HG03442 (cell line): ENCODE data around the gene CEP152.

Experiments
- ATAC-seq: cut with Tn5 transposase; IDR thresholded peaks from one replicate; pipeline ENCODE4 v1.9.1; 2021; ENCODE audit warnings: mild to moderate bottlenecking, moderate library complexity; ENCODE audit not compliant: unreplicated experiment

CEP152 gene

DNA sequence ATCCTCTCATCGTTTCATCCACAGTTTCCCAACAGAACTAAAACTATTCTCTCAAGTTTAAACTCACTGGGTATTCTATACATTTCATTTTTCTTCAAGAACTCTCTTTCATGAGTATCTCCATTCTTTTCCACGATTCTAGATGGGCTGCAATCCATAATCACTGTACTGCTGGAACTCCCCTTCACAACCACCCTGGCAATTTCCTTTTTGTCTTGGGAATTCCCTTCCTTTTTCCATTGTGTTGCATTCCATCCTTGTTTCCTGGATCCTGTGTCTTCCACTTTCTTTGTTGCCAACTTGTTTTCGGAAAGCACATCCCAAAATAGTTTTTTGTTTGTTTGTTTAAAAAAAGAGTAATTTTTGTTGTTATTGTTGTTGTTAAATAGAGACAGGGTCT, 98.3 kb downstream of the CEP152 start:
- ATAC-seq, result no peak

DNA sequence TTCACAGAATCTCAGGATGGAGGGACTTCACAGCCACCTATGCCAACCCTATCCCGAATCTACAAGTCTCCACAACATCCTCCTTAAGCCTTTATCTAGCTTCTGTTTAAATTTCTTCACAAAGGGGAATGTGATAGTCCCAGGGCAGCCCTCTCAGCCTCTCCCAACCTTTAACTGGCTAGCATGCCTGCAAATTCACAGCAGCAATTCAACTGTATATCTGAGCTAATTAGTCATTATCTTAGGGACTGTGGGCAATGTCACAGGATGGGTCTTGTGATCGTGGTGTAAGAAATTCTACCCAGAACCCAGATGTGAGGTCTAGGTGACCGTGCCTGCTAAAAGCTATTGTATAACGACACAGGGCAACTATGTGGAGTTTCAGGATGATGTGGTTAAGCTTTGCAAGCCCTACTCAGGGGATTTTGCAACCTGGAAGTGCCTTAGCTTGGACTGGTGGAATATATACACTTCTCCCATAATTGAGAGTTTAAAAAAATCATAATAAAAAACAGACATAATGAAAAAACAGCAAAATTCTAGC, 99.8 kb downstream of the CEP152 start:
- no peak for ATAC-seq

- ATAC-seq, result no peak
Observed at GRCh38 chr15:48708641-48709040, 102.2 kb downstream of the CEP152 start.

- ATAC-seq, result no peak
Observed at GRCh38 chr15:48705381-48705780, 105.5 kb downstream of the CEP152 start.

DNA sequence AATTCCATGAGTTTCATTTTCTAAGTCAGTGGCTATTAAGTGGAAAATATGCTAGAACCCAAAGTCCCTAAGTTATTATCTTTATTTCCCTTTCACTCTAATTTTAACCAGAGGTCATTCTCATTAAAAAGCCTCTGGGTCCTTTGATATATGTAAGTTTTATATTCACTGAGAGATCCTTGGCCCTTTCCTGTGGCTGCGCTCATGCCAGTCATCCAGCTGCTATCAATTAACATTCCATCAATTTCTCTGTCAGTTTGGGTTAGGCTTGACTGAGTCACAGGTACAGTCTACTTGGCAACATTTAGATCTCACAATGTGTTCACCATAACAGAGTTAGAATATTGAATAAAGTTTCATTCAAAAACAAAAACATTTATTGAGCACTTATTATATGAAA, 107.3 kb downstream of the CEP152 start:
- ATAC-seq, result no peak

GRCh38 chr15:48702569-48703236, 108.2 kb downstream of the CEP152 start:
- peak; percentile 43 for ATAC-seq

DNA sequence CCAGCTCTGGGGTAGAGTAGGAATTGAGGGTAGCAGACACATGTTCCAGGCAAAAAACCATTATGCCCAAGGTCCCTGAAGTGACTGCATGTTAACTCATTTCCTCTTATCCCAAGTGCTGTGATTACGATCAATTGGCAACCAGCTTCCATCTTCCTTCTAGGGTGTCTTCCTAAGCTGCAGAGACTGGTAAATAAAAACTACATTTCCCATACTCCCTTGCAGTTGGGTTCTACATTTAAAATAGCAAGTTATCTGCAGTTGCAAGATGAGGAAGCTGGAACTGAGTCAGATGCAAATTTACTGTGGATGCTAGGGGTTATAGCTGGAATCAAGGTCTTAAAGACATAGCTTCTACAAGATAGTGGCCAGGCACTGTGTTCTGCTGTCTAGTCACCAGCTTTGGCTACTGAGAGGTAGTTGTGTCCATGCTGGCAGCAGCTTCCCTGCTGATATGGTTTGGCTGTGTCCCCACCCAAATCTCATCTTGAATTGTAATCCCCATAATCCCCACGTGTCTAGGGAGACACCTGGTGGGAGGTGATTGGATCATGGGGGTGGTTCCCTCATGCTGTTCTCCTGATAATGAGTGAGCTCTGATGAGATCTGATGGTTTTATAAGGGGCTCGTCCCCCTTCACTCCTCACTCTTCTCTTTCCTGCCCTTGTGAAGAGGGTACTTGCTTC, 114.1 kb downstream of the CEP152 start:
- ATAC-seq, result no peak

GRCh38 chr15:48695827-48696573, 114.9 kb downstream of the CEP152 start:
- no peak for ATAC-seq

DNA sequence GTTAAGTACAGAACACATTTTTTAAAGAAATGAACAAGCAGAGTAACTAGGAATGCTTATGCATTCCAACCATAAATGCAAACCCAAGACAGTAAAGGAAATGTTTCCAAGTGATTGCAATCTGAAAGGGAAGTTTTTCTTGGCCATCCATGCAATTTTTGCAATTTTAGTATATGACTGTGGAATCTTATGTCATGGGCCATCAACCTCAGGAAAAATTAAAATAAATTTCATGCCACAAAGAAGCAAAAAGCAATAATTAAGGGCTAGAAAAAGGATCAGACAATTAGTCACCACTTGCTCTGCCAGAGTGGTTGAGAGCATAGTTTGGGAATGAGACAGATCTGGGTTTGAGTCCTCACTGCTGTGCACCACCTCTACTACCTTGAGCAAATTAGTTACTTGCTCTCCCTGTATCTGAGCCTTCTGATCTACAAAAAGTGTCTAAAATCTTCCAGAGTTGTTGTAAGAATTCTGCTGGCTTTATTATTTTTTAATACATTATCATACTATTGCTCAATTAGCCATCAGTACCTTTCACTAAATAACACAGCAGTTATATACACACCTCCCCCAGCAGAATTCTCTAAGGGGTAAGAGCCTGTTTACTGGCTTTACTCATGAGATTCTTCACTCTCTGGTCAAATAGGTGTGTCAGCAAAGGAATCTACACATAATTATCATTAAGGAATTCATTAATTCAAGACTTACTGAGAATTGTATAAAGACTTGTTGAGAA, 115.6 kb downstream of the CEP152 start:
- no peak for ATAC-seq

GRCh38 chr15:48693484-48693883, 117.4 kb downstream of the CEP152 start:
- no peak for ATAC-seq

DNA sequence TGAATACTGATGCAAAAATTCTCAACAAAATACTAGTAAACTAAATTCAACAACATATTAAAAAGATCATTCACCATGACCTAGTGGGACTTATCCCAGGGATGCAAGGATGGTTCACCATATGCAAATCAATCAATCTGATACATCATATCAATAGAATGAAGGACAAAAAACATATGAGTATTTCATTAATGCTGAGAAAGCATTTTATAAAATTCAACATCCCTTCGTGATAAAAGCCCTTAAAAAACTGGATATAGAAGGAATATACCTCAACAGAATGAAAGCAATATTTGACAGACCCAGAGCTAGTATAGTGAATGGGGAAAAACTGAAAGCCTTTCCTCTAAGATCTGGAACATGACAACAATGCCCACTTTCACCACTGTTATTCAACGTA, 122.4 kb downstream of the CEP152 start:
- ATAC-seq, result no peak
